Activated T-helper 2 cell treated with anti-CD3 and anti-CD28 coated beads, Interferon-gamma antibody, Interleukin-2, Interleukin-4, amounts not matched to agents 10 μg/mL and 5 μg/mL and 100 μg/mL, durations not matched to agents 14 hours and 24 hours and 36 hours (primary cell): ENCODE results near the gene ZNF687. TPM values are rescaled to one million over a fixed set of nuclear protein-coding genes. Genes with fewer than 3 reads are reported as not detected.

Source experiments
- DNase-seq: peaks from one replicate; pipeline ENCODE4 v3.0.0; 2021; ENCODE audit warnings: low spot score
- H3K27ac Mint-ChIP-seq: one replicate; pipeline ENCODE4 v1.8.0; 2021; ENCODE audit warnings: mixed read lengths
- H3K27me3 Mint-ChIP-seq: one replicate; pipeline ENCODE4 v1.8.0; 2021; ENCODE audit warnings: low read depth, mixed read lengths
- H3K36me3 Mint-ChIP-seq: one replicate; pipeline ENCODE4 v1.8.0; 2021; ENCODE audit warnings: low read depth, mixed read lengths
- H3K4me1 Mint-ChIP-seq: one replicate; pipeline ENCODE4 v1.8.0; 2021; ENCODE audit warnings: low read depth, mixed read lengths
- H3K4me3 Mint-ChIP-seq: one replicate; pipeline ENCODE4 v1.8.0; 2021; ENCODE audit warnings: low read depth, mild to moderate bottlenecking, moderate library complexity, mixed read lengths
- H3K9me3 Mint-ChIP-seq: one replicate; pipeline ENCODE4 v1.8.0; 2021; ENCODE audit warnings: mixed read lengths
- intact Hi-C: fragments of 100-400 bp; cut with micrococcal nuclease; formaldehyde crosslinking; loops from one replicate; pipeline ENCODE4 v1.15.1; 2023
- total RNA-seq: library from RNA; stranded (reverse); gene quantifications from 2 replicates; pipeline ENCODE4 v1.2.3, GENCODE V29; 2022

Gene ZNF687, protein sequence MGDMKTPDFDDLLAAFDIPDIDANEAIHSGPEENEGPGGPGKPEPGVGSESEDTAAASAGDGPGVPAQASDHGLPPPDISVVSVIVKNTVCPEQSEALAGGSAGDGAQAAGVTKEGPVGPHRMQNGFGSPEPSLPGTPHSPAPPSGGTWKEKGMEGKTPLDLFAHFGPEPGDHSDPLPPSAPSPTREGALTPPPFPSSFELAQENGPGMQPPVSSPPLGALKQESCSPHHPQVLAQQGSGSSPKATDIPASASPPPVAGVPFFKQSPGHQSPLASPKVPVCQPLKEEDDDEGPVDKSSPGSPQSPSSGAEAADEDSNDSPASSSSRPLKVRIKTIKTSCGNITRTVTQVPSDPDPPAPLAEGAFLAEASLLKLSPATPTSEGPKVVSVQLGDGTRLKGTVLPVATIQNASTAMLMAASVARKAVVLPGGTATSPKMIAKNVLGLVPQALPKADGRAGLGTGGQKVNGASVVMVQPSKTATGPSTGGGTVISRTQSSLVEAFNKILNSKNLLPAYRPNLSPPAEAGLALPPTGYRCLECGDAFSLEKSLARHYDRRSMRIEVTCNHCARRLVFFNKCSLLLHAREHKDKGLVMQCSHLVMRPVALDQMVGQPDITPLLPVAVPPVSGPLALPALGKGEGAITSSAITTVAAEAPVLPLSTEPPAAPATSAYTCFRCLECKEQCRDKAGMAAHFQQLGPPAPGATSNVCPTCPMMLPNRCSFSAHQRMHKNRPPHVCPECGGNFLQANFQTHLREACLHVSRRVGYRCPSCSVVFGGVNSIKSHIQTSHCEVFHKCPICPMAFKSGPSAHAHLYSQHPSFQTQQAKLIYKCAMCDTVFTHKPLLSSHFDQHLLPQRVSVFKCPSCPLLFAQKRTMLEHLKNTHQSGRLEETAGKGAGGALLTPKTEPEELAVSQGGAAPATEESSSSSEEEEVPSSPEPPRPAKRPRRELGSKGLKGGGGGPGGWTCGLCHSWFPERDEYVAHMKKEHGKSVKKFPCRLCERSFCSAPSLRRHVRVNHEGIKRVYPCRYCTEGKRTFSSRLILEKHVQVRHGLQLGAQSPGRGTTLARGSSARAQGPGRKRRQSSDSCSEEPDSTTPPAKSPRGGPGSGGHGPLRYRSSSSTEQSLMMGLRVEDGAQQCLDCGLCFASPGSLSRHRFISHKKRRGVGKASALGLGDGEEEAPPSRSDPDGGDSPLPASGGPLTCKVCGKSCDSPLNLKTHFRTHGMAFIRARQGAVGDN
- 25.0 and 25.3 TPM in 2 replicates for total RNA-seq

DNA sequence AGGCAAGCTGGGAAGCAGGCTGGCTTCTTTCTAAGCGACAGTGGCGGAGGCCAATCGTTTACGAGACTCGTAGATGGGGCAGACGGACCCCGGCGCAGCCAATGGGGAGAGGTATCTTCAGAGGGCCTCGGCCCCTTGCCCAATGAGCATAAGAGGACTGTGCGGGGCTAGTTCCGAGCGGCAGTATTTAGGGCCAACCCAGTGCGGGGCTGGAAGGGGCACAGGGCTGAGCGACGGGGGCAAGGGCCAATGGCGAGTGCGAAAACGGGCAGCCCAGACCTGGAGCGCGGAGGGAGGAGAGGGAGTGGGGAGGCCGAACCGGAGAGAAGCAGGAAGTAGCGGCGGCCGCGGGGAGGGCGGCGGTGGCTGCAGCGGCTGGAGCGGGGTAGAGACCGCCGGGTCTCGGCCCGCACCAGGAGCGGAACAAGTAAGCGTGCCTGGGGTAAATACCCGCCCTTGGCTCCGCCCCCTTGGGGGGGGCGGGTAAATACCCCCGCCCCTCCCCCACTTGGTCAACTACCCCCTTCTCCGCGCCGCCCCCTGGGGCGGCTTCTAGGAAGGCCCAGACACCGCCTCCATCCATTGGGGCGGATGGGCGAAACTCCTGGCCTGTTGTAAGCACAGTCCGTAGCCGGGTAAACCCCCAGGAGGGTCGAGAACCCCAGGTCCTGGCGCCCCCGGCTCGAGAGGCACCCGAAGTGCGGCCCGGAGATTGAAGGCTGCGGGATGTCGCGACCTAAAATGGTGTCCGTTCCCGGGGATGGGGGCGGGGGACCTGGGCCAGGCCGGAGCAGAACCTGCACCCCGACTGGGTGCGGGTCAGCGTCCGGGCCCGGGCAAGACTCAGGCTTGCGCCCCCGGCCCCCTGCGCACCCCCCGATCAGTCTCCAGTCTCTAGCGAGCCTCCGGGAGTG, at the start of gene ZNF687:
Gene ZNF687 (plus strand): TSS at position 331 of the 914 bp plus-strand sequence. CDS start 3,993 bp downstream, outside the sequence.
- H3K36me3 Mint-ChIP-seq: peaks cover 38% of the 10 kb centered on the region
- H3K9me3 Mint-ChIP-seq: no peaks in the 10 kb centered on the region
- peaks cover 28% of the 10 kb centered on the region for H3K4me1 Mint-ChIP-seq
- peak within 1 kb of the TSS; percentile 99 for H3K27ac Mint-ChIP-seq
- intact Hi-C loops: loop anchor here (1.0 to 10.0 kb wide), 7 partner anchors 28 to 1397 kb away; partner anchors contain the start of genes GABPB2, PI4KB, PIP5K1A and PSMD4
- H3K27me3 Mint-ChIP-seq: no peaks in the 10 kb centered on the region
- DNase-seq: peak; percentile 99
- H3K4me3 Mint-ChIP-seq: peak within 1 kb of the TSS; percentile 99

- Mint-ChIP-seq H3K4me1 (peaks cover 8% of the 10 kb centered on the region), H3K4me3 (no peak overlapping the region), H3K9me3 (no peaks in the 10 kb centered on the region), H3K27ac (no peak overlapping the region), H3K27me3 (no peaks in the 10 kb centered on the region), H3K36me3 (peaks cover 73% of the 10 kb centered on the region)
- DNase-seq: no peak
- intact Hi-C loops: no loop called here
Observed at GRCh38 chr1:151235235-151235634, 46.9 kb upstream of the ZNF687 start.

DNA sequence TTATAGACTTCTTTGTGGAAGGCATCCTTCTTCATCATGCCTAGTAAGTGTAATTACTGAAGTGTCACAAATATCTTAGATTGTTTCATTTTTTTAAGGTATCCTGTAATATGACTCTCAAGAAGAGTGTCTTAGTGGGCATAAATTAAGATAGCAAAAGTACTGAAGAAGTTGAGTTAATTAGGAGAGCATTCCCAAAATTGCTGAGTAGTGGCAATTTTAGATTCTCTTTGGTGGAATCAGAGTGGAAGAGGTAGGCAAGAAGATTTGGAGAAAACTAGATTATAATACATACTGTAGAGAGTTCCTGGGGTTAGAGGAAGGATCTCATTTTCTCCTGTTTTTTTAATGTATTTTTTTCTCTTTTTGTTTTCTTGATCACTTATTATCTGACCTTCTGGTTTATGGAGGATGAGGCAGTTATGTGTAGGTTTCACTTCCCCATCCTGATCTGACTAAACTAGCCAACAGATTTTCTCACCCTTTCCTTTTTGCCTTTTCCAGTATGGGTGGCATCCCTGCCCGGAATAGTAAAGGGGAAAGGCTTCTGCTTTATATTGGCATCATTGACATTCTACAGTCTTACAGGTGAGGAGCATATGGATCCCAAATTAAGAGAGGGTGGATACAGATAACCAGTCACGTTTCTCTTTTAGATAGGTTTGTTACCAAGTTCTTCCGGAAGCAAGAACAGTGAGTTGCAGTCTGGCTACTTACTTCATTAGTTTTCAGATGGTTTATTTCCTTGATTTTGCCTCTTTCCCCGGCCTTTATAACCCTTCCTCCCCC, 44.2 kb upstream of the ZNF687 start:
- Mint-ChIP-seq H3K36me3 (peaks cover 68% of the 10 kb centered on the region), H3K4me1 (peaks cover 8% of the 10 kb centered on the region), H3K4me3 (no peak overlapping the region), H3K9me3 (no peaks in the 10 kb centered on the region), H3K27ac (peak overlapping the region; percentile 29), H3K27me3 (no peaks in the 10 kb centered on the region)
- no peak for DNase-seq
- intact Hi-C loops: no loop called here

DNA sequence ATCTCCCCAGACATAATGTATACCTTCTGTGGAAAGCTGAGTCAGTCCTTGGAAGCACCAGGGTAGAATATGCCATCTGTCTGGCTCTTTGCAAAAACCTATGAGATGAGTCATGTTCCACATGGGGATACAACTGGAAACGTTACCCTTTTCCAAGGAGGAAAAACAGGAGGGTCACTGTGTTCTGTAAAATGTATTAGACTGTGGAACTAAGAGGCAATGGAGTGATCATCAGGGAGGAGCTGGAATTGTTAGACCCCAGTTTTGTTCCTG, 43.7 kb upstream of the ZNF687 start:
- Mint-ChIP-seq H3K27me3 (no peaks in the 10 kb centered on the region), H3K9me3 (no peaks in the 10 kb centered on the region), H3K36me3 (peaks cover 73% of the 10 kb centered on the region), H3K27ac (no peak overlapping the region), H3K4me1 (peaks cover 8% of the 10 kb centered on the region), H3K4me3 (no peak overlapping the region)
- no peak for DNase-seq
- intact Hi-C loops: no loop called here

GRCh38 chr1:151242442-151242841, 39.7 kb upstream of the ZNF687 start:
- H3K27me3 Mint-ChIP-seq: no peaks in the 10 kb centered on the region
- H3K36me3 Mint-ChIP-seq: peaks cover 74% of the 10 kb centered on the region
- no peak for DNase-seq
- no peaks in the 10 kb centered on the region for H3K9me3 Mint-ChIP-seq
- H3K4me1 Mint-ChIP-seq: peaks cover 5% of the 10 kb centered on the region
- intact Hi-C loops: no loop called here
- H3K4me3 Mint-ChIP-seq: no peak overlapping the region
- H3K27ac Mint-ChIP-seq: no peak overlapping the region

- intact Hi-C loops: no loop called here
- Mint-ChIP-seq H3K4me1 (no peaks in the 10 kb centered on the region), H3K27ac (no peak overlapping the region), H3K9me3 (no peaks in the 10 kb centered on the region), H3K36me3 (peaks cover 76% of the 10 kb centered on the region), H3K27me3 (no peaks in the 10 kb centered on the region), H3K4me3 (no peak overlapping the region)
- DNase-seq: no peak
Observed at GRCh38 chr1:151243683-151244216, 38.3 kb upstream of the ZNF687 start.

- intact Hi-C loops: no loop called here
- H3K27ac Mint-ChIP-seq: no peak overlapping the region
- no peaks in the 10 kb centered on the region for H3K9me3 Mint-ChIP-seq
- no peaks in the 10 kb centered on the region for H3K4me1 Mint-ChIP-seq
- DNase-seq: no peak
- H3K36me3 Mint-ChIP-seq: peaks cover 78% of the 10 kb centered on the region
- H3K27me3 Mint-ChIP-seq: no peaks in the 10 kb centered on the region
- no peak overlapping the region for H3K4me3 Mint-ChIP-seq
Observed at GRCh38 chr1:151246786-151247185, 35.3 kb upstream of the ZNF687 start.

GRCh38 chr1:151251656-151252470, 30.2 kb upstream of the ZNF687 start:
- peak; percentile 44 for DNase-seq
- Mint-ChIP-seq H3K27me3 (no peaks in the 10 kb centered on the region), H3K9me3 (no peaks in the 10 kb centered on the region), H3K4me1 (peaks cover 12% of the 10 kb centered on the region), H3K36me3 (peaks cover 45% of the 10 kb centered on the region), H3K27ac (no peak overlapping the region), H3K4me3 (no peak overlapping the region)
- intact Hi-C loops: loop anchor here (1.0 to 10.0 kb wide), 3 partner anchors 56 to 247 kb away; partner anchors contain the start of genes GABPB2, MINDY1 and PRUNE1

DNA sequence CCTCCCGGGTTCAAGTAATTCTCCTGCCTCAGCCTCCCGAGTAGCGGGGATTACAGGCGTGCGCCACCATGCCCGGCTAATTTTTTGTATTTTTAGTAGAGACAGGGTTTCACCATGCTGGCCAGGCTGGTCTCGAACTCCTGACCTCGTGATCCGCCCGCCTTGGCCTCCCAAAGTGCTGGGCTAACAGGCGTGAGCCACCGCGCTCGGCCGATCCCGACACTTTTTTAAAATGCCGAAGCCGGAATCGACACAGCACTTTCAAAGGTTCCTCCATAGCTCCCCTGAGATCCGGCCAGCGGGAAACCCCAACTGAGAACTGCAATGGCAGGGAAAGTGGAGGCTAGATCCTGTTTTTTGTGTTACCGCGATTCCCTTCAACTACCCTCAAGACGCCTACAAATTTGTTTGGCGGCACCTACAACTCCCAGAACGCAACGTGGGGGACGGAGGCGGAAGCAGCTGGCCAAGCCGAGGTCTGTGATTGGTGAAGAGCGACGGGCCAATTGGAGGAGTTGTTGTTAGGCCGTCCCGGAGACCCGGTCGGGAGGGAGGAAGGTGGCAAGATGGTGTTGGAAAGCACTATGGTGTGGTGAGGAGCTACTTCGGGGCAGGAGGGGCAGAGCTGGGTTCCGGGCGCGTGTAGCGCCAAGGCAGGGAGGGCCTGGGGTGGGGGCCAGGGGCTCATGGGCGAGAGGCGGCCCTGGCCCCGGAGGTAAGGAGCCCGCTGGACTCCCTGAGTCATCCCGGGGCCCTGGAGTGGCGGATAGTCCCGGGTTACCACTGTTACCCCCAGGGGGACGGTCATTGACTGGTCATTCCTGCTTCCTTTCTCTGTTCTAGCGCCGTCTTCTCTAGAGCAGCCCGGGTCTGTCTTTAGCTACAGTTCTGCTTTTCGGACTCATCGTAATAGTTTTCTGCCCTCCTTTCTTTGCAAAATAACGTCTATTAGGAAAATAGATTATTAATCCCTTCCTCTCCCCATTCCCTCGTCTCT, 27.6 kb upstream of the ZNF687 start, which contains the start of gene PSMD4:
Gene PSMD4 (plus strand): TSS at position 518 of the 997 bp plus-strand sequence. CDS start 49 bp downstream, at position 567.
- Mint-ChIP-seq H3K27me3 (no peaks in the 10 kb centered on the region), H3K9me3 (no peaks in the 10 kb centered on the region), H3K4me3 (peak within 1 kb of the TSS; percentile 98), H3K4me1 (peaks cover 17% of the 10 kb centered on the region), H3K36me3 (peaks cover 27% of the 10 kb centered on the region), H3K27ac (peak within 1 kb of the TSS; percentile 92)
- intact Hi-C loops: loop anchor here (1.0 to 10.0 kb wide), 5 partner anchors 23 to 250 kb away; partner anchors contain the start of genes GABPB2, MINDY1, PRUNE1 and VPS72
- DNase-seq: peak; percentile 92
